NCI-H1048 (cell line): ENCODE data around the gene RAB13.
"Not testable (repeated sequence)": the region's sequence is repeated elsewhere in the genome, so short reads cannot be mapped to it uniquely, and the experiment has no call there.

Experiments used
- DNase-seq: peaks from one replicate; lab custom pipeline; 2025; lab: John Stamatoyannopoulos, UW

Gene RAB13

DNA sequence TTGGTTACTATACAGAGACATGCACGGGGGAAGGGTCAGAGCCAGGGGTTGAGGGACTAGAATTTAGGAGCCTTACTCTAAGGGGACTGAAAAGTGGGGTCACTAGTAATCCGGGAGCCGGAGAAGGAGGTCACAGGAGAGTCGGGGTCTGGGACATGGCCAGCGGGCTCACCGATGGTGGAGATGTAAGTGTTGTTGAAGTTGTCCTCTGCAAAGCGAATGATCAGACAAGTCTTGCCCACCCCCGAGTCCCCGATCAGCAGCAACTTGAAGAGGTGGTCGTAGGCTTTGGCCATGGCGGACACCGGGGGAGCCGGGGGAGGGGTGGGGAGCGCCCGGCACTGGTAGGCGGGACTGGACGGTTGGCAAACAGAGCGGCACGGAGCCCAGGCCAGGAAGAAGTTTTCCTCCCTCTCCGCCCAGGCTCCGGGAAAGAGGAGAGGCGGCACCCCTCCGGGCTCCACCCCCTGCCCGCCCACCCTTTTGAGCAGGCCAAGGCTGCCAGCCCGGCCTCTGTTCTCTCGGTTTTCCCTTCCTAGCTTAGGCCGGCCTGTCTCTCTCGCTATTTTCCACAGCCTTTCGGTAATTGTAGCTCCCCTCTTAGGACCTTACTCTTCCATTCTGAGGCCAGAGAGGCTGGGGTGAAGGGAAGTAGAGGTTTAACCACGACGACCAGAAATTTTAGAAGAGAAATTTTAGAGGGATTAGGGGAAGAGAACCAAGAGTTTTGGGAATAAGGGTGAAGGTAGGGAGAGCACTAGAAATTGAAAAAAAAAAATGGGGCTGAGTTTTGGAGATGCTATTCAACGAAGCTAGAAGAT lies at the start of gene RAB13:
Gene RAB13 (minus strand): TSS at position 399 of the 821 bp plus-strand sequence. CDS start 103 bp downstream, at position 296.
- peak; percentile 76 for DNase-seq

DNA sequence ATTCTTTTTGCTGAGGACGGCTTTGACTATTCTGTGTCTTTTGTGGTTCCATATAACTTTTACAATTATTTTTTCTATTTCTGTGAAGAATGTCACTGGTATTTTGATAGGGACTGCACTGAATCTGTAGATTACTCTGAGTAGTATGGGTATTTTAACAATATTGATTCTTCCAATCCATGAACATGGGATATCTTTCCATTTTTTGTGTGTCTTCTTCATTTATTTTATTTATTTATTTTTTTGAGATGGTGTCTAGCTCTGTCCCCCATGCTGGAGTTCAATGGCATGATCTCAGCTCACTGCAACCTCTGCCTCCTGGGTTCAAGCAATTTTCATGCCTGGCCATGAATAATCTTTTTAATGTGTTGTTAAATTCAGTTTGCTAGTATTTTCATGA lies 47.6 kb upstream of the RAB13 start:
- not testable (repeated sequence) for DNase-seq

DNA sequence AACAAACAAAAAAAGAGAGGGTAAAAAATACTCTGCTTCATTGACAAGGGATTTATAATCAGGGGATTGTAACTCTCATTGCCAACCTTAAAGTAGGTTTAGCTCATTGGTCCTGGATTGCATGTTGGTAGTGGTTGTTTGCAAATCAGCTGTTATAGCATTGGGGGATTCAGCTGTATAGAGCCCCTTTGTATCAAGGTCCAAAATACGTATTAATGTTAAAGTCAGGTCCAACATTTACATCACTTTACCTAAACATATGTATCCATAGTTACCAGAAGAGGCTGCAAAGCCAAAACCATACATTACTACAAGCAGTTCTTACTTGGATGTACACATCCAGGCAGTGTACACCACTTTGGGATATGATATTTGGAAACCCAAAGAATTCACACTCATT lies 33.8 kb upstream of the RAB13 start:
- DNase-seq, result no peak

DNA sequence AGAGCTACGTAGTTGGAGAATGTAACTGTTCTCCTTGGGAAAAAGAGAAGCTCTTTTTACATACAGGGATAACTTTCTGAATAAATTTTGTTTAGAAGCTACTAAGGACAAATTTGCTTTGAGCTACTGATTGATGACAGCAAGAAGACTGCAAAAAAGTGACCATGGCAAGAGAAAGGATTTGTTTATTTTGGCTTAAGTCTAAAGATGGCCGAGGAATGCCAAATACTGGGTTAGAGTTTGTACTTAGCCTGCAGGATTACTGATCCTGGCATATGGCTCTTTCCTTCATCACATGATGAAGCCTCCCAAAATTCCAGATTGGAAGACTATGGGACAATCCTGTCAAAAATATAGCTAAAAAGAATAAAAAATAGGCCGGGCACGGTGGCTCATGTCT lies 33.1 kb upstream of the RAB13 start:
- DNase-seq, result no peak

DNA sequence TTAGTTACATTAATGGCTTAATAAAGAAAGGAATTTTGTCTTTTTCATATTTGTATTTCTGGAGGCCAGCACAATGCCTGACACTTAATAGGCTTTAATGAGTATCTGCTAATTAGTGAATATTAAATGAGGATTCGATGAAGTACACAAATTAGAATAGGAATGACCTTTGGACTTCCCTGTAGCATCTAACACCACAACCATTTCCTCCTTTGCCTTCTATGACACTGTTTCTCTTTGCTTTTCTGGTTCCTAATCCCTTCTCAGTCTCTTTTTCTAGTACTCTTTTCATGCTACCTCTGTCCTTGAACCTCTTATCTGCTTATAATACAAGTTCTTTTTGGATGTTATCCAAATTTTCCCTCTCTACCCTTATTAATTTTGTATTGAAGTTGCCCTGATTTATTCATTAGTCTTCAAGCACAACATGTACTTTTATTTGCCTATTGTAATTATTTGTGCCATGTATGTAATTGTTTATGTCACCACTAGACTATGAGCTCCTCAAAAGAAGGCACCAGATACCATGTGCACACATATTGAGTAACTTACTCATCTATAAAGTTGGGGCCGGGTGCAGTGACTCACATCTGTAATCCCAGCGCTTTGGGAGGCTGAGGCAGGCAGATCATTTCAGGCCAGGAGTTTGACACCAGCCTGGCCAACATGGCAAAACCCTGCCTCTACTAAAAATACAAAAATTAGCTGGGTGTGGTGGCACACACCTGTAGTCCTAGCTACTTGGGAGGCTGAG lies 28.2 kb upstream of the RAB13 start:
- no peak for DNase-seq

DNA sequence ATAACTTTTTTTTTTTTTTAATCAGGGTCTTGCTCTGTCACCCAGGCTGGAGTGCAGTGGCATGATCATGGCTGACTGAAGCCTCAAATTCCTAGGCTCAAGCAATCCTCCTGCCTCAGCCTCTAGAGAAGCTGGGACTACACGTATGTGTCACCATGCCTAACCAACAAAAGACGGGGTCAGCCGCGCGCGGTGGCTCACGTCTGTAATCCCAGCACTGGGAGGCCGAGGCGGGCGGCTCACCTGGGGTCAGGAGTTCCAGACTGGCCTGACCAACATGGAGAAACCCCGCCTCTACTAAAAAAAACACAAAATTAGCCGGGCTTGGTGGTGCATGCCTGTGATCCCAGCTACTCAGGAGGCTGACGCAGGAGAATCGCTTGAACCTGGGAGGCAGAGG lies 26.4 kb upstream of the RAB13 start:
- DNase-seq, result not testable (repeated sequence)

DNA sequence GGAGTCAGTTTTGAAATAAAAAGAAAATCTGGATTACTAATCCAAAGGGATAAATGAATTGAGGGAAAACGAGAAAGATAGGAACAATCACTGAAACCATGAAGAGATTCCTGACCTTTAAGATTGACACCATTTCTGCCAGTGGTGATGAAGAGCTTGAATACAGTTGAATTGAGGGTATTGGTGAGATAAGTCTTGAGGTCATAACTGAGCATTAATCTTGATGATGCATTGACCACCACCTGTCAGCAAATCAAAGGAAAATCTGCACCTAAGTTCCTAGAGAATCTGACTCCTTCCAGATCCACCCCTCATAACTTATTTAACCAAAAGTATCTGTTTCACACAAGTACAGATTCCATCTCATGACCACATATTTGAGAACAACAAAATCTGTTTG lies 26.0 kb upstream of the RAB13 start:
- DNase-seq, result no peak

DNA sequence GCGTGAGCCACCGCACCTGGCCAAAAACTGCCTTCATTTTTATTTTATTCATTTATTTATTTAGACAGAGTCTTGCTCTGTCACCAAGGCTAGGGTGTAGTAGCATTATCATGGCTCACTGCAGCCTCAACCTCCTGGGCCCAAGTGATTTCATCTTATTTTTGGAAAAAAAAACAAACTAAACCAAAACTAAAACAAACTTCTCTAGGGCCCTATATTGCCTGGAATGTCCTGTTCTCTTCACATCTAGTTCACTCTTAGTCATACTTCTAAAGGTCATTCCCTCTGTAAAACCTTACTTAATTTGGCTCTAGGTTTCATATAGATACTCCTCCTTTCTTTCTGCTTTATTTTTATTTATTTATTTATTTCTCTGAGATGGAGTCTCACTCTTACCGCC lies 20.0 kb upstream of the RAB13 start:
- no peak for DNase-seq

DNA sequence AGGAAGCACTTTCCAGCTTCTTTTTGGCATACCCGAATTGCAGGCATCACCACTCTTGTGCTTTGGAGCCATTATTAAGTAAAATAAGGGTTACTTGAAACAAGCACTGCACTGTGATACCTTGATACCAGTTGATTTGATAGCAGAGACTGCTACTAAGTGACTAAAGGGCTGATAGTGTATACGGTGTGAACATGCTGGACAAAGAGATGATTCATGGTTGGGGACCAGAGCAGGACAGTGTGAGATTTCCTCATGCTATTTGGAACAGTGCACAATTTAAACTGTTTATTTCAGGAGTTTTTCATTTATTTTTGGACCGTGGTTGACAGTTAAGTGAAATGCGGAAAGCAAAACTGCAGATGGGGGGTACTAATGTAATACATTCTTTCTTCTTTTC lies 14.3 kb upstream of the RAB13 start:
- no peak for DNase-seq

DNA sequence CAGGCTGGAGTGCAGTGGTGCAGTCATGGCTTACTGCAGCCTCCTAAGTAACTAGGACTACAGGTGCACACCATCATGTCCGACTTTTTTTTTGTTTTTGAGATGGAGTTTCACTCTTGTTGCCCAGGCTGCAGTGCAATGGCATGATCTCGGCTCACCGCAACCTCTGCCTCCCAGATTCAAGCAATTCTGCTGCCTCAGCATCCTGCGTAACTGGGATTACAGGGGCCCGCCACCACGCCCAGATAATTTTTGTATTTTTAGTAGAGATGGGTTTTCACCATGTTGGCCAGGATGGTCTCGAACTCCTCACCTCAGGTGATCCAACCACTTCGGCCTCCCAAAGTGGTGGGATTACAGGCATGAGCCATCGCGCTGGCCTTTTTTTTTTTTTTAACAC lies 10.7 kb upstream of the RAB13 start:
- DNase-seq, result not testable (repeated sequence)

DNA sequence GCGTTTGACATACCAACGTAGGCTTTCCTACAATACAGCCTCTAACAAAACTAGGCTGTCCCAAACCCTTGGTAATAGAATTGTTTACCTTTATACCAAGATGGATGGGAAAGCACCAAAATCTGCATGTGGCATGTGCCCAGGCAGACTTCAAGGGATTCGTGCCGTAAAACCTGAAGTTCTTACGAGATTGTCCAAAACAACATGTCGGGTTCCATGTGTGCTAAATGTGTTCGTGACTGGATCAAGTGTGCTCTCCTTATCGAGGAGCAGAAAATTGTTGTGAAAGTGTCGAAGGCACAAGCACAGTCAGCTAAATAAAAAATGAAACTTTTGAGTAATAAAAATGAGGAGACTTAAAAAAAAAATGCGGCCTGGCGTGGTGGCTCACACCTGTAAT lies 9.5 kb upstream of the RAB13 start:
- DNase-seq, result no peak

DNA sequence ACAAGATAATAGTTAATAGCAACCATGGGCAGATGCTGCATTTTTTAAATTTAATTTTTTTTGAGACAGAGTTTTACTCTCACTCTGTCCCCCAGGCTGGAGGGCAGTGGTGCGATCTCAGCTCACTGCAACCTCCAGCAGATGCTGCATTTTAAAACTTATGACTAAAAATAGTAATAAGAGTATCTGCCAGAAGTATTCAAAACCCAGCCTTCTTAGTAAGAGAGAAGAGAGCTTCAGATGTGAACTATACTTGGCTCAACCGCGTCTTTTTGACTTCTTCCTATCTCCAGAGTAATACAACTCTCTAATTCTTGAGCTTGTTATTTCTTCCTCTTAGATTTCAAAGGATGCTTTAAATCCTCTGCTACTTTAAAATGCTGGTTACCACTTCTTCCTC lies 9.1 kb upstream of the RAB13 start:
- DNase-seq, result no peak

DNA sequence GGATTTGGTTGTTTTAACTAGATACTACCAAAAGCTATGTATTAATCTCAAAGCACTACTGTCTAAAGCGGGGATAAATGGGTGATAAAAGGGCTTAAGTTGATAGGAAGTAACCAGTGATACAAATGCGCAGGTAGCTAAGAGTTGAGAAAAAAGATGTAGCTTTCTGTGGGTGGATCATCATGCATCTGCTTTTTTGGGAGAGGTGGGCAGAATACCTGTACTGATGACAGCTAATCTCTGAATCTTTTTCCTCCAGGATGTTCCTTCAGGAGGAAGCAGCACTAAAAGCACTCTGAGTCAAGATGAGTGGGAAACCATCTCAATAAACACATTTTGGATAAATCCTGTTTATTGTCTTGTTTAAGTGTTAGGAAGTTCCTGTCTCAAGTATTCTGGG lies 5.7 kb upstream of the RAB13 start:
- DNase-seq, result no peak

DNA sequence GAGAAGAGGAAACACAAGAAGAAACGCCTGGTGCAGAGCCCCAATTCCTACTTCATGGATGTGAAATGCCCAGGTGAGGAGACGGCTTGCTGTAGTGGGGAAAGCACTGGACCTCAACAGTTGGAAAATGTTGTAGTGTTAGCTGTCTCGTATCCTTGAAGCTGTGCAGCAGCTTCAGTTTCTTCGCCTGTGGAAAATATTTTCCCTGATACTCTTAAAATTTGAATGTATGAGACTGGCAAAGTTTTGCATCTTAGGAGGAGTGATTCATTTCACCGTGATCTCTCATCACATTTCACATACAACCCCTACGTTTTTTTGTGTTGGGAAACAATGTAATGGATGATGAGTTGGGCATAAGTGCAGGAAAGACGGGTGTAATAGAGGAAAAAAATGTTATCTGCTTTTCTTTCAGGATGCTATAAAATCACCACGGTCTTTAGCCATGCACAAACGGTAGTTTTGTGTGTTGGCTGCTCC lies 5.1 kb upstream of the RAB13 start:
- no peak for DNase-seq

DNA sequence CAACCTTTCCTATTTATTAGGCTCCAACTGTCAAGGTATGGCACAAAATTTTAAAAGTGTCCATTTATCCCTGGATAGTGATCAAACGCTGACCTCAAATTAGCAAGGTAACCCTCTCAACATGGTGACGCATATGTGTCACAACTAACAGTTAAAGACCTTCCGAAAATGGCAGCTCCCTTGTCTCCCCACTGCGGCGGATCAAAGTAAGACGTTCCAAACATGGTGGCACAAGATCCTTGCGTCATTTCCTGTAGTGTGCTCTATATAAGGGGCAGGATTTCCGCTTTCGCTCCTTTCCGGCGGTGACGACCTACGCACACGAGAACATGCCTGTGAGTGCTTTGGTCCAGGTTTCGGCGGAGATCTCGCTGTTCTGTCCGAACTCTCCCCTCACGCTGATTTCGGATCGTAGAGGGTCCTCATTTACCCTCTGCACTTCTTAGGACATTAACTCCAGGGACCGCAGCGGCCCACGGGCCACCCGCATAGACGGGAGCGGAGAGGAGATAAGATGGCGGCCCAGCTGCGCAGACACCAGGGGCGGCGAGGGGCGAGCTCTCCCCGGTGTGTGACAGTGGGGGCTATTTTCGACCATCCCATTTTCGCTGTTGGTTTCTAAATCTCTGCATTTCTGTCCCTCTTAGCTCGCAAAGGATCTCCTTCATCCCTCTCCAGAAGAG lies 4.5 kb upstream of the RAB13 start, which contains the start of gene RPS27:
Gene RPS27 (plus strand): TSS at position 295 of the 683 bp plus-strand sequence. CDS start 35 bp downstream, at position 330.
- peak; percentile 98 for DNase-seq

DNA sequence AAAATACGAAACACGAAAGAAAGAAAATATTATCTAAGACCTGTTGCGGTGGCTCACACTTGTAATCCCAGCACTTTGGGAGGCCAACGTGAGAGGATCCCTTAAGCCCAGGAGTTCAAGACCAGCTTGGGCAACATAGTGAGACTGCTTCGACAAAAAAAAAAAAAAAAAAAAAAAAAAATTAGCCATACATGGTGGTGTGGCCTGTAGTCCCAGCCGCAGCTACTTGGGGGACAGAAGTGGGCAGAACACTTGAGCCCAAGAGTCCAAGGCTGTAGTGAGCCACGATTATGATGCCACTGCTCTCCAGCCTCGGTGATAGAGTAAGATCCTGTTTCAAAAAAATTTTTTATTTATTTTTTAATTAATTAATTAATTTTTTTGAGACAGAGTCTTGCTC lies 1.5 kb upstream of the RAB13 start:
- no peak for DNase-seq

DNA sequence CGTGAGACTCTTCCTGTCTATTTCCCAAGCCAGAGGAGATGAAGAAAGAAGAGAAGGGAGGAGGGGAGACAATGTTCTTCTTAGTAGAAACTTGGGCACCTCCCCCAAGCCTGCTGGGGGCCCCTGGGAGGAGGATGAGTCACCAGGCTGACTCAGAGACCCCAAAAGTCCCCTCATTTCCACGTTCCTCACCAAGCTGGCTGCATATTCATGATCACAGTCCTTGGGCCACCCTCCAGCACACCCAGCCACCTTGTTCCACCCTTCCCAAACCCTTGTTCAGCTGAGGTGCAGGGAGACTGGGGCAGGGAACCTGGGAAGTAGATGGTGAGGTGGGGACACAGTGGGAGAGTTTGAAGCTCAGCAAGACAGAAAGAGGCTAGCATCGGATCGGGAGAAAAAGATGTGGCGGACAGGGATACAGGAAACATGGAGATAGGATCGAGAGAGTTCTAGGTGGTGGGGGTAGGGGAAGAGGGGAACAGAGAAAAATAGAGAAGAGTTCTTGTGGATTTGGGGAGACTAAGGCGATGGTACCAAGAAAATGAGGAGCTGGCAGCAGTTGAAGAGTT lies 712 bp downstream of the RAB13 start:
- DNase-seq, result no peak

DNA sequence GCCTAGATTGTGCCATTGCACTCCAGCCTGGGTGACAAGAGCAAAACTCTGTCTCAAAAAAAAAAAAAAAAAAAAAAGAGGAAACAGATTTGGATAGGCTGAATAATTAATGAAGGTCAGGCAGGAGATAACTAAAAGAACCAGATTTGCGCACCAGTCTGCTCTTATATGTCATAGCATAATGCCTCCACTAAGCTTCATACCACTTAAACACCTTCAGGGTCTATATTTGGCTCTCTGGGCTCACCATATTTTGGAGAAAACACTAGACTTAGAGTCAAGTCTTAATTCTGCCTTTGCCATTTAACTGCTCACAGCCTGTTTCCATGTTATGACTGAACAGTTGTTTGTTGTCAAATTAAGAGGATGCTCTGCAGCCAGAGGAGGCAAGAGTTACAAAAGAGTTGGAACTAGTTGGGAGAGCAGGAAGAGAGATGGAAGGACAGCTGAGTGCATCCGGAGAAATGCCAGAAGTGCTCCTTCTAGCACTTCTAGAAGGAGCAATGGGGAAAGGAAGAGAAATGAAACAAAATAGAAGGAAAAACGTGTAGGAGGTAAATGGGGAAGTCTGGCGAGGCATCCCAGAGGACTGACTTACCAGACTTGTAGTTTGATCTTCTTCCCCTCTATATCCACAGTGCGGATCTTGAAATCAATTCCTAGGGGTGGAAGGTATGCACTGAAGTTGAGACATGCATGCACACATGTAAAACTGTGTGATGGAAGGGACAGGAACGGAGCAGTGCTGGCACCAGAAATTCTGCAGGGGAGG lies 1.8 kb downstream of the RAB13 start:
- no peak for DNase-seq

DNA sequence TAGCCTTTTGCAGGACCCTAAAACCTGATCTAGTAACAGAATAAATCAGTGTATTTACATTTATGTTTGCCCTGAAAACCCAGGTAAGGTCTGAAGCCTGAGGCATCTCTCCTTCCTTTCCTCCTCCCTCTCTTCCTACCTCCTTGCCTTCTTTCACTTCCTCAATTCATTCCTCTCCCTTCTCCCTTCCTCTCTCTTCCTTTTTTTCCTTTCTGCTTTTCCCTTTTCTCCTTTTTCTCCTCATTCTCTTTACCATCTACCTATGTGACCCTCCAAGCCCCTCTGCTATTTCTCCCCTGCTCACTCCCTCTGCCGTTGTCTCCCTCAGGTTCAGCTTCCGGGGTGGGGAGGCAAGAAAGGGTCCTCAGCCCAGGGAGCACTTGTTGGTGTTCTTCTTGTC lies 4.4 kb downstream of the RAB13 start:
- not testable (repeated sequence) for DNase-seq

DNA sequence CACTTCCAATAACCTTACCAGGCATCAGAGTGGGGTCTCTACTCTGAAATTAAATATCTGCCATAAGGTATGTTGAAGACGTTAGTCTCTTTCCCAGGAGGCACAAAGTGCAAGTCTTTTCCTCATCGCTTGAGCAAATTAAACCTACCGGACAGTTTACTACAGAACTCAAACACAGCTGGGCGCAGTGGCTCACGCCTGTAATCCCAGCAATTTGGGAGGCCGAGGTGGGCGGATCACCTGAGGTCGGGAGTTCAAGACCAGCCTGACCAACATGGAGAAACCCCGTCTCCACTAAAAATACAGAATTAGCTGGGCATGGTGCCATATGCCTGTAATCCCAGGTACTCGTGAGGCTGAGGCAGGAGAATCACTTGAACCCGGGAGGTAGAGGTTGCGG lies 7.0 kb downstream of the RAB13 start:
- DNase-seq, result not testable (repeated sequence)

DNA sequence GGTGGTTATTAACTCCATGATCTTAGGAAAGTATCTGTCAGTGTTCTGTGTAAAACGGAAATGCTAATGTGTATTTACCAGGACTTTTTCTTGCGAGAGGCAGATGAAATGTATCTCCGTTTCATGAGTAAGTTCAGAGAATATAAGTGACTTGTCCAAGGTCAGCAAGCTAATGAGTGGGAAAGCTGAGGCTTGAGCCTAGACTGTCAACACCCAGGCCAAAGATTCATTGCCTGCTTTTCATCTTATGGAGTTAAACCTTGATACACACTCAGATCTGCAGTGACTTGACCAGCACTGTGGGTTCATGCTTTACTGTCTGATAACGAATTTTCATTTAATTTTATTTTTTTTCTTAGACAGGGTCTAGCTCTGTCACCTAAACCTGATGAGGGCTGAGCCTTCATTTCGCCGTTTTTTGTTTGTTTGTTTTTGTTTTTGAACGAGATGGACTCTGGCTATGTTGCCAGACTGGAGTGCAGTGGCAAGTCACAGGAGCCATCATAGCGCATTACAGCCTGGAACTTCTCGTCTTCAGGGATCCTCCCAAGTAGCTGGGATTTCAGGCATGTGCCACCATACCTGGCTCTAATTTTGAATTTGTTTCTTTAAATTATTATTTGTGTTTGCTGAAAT lies 7.7 kb downstream of the RAB13 start:
- no peak for DNase-seq
